ENCODE data around the gene SREK1.

DNA sequence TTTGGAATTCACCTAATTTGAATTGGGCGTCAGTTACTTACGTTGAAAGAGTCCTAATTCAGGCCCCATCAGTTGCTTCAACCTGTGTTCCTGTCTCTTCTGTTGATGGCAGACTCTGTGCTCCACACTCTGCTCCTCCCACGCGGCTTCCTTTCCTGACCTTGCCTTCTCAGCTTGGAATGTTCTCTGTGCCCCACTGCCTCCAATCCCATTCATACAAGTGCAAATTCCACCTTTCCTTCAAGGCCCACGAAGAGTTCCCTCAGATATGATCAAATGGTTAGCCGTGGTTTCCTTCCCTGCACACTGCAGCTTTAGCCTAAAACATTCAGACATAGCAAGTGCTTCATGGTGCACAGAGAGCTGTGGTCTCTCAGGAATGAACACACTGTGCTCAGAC is 65.7 kb downstream of the SREK1 start:
- TF ChIP-seq, protein P1, sequence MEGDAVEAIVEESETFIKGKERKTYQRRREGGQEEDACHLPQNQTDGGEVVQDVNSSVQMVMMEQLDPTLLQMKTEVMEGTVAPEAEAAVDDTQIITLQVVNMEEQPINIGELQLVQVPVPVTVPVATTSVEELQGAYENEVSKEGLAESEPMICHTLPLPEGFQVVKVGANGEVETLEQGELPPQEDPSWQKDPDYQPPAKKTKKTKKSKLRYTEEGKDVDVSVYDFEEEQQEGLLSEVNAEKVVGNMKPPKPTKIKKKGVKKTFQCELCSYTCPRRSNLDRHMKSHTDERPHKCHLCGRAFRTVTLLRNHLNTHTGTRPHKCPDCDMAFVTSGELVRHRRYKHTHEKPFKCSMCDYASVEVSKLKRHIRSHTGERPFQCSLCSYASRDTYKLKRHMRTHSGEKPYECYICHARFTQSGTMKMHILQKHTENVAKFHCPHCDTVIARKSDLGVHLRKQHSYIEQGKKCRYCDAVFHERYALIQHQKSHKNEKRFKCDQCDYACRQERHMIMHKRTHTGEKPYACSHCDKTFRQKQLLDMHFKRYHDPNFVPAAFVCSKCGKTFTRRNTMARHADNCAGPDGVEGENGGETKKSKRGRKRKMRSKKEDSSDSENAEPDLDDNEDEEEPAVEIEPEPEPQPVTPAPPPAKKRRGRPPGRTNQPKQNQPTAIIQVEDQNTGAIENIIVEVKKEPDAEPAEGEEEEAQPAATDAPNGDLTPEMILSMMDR (IDR thresholded peaks at IDR 0.05): no peak
- TF ChIP-seq POLR2A (IDR thresholded peaks at IDR 0.05): no peak
